CD4-positive, alpha-beta T cell (primary cell): ENCODE results near the gene ADAMTS3. TPM values are rescaled to one million over a fixed set of nuclear protein-coding genes. Genes with fewer than 3 reads are reported as not detected.

Experiments
- ATAC-seq: fragments of 200-7000 bp; cut with Tn5 transposase; one replicate; pipeline ENCODE4 v1.10.0; 2022; ENCODE audit warnings: mild to moderate bottlenecking; ENCODE audit not compliant: poor library complexity
- CTCF ChIA-PET: fragments of 350-600 bp; sonication (Branson Sonifier 250); formaldehyde crosslinking; loops from one replicate; lab custom pipeline; 2021; ENCODE audit warnings: antibody characterized with exemption, inconsistent platforms; lab: Charles Lee
- POLR2A ChIA-PET: fragments of 350-600 bp; sonication (Branson Sonifier 250); formaldehyde crosslinking; loops from one replicate; lab custom pipeline; 2021; ENCODE audit warnings: antibody characterized with exemption, inconsistent platforms; lab: Charles Lee
- DNase-seq, 14 experiments: peaks; one replicate each; pipeline ENCODE4 v3.0.0-alpha.2; 2013 to 2020; ENCODE audit warnings: mixed read lengths in 2 of 14
- H3K27ac ChIP-seq, 2 donors: one replicate each; pipeline versions ENCODE4 v1.5.1 to v1.7.0; 2013; ENCODE audit warnings: low read length in 2 of 2, low read depth in 1 of 2, mild to moderate bottlenecking in 1 of 2
- H3K27me3 ChIP-seq, 2 experiments: 1 replicate in 1 of 2; 2 replicates in 1 of 2; pipeline versions ENCODE4 v1.6.1 to v1.7.0; 2013; ENCODE audit warnings: low read length in 2 of 2, control low read depth in 1 of 2, mild to moderate bottlenecking in 1 of 2, moderate library complexity in 1 of 2; ENCODE audit not compliant: insufficient read depth in 2 of 2, control insufficient read depth in 1 of 2
- H3K36me3 ChIP-seq: one replicate; pipeline ENCODE4 v1.6.1; 2013; ENCODE audit warnings: low read length, control low read depth; ENCODE audit not compliant: insufficient read depth
- H3K4me1 ChIP-seq: one replicate; pipeline ENCODE4 v1.6.1; 2013; ENCODE audit warnings: low read length, control low read depth; ENCODE audit not compliant: insufficient read depth
- H3K4me3 ChIP-seq: one replicate; pipeline ENCODE4 v1.5.1; 2013; ENCODE audit warnings: mild to moderate bottlenecking, low read length, moderate library complexity
- H3K9me3 ChIP-seq, 2 experiments: 1 replicate in 1 of 2; 2 replicates in 1 of 2; pipeline versions ENCODE4 v1.6.1 to v1.7.0; 2013; ENCODE audit warnings: low read length in 2 of 2, mild to moderate bottlenecking in 2 of 2, control low read depth in 1 of 2, moderate library complexity in 1 of 2; ENCODE audit not compliant: control insufficient read depth in 1 of 2, insufficient read depth in 1 of 2
- H3K27ac Mint-ChIP-seq: one replicate; pipeline ENCODE4 v1.8.0; 2020; ENCODE audit warnings: mixed read lengths
- H3K27me3 Mint-ChIP-seq: one replicate; pipeline ENCODE4 v1.8.0; 2021; ENCODE audit warnings: mixed read lengths
- H3K36me3 Mint-ChIP-seq: one replicate; pipeline ENCODE4 v1.8.0; 2021; ENCODE audit warnings: low read depth, mixed read lengths
- H3K4me1 Mint-ChIP-seq: one replicate; pipeline ENCODE4 v1.8.0; 2021; ENCODE audit warnings: low read depth, mixed read lengths
- H3K4me3 Mint-ChIP-seq: one replicate; pipeline ENCODE4 v1.8.0; 2020; ENCODE audit warnings: mild to moderate bottlenecking, mixed read lengths
- H3K9me3 Mint-ChIP-seq: one replicate; pipeline ENCODE4 v1.8.0; 2020; ENCODE audit warnings: mixed read lengths
- CTCF ChIP-seq: fragments of 200-600 bp; IDR thresholded peaks from one replicate; pipeline ENCODE4 v1.8.0; 2022; ENCODE audit warnings: antibody characterized with exemption, mild to moderate bottlenecking
- intact Hi-C, 2 experiments: fragments of 100-400 bp; cut with DNase I in 1 of 2; cut with micrococcal nuclease in 1 of 2; formaldehyde crosslinking; loops; one replicate each; pipeline versions ENCODE4 v1.15.1 to v1.9.0; 2023 to 2025; cut with DNase I, micrococcal nuclease
- total RNA-seq, 174 experiments: library from RNA in 2 of 174; stranded (reverse) in 2 of 174; gene quantifications; one replicate each; pipeline ENCODE4 v1.2.3 and lab custom pipeline; 2021 to 2026

The ADAMTS3 gene
- total RNA-seq, 2 experiments from 2014 or later, result not detected

GRCh38 chr4:72587334-72587733 is 18.3 kb upstream of the ADAMTS3 start:
- Histone ChIP-seq H3K4me3 (no peak overlapping the region), H3K9me3 (no peaks in the 10 kb centered on the region), H3K4me1 (no peaks in the 10 kb centered on the region), H3K27me3 (no peaks in the 10 kb centered on the region), H3K36me3 (no peaks in the 10 kb centered on the region), H3K27ac (no peak overlapping the region)
- ATAC-seq (no peak), DNase-seq (no peak)
- Mint-ChIP-seq H3K9me3 (peaks cover 4% of the 10 kb centered on the region), H3K27me3 (no peaks in the 10 kb centered on the region), H3K27ac (no peak overlapping the region), H3K4me1 (no peaks in the 10 kb centered on the region), H3K36me3 (no peaks in the 10 kb centered on the region), H3K4me3 (no peak overlapping the region)
- intact Hi-C loops, result no loop called here
- ChIA-PET POLR2A (no interaction called here), CTCF (no interaction called here)
- TF ChIP-seq CTCF, result no peak

GRCh38 chr4:72582853-72583252 is 13.8 kb upstream of the ADAMTS3 start:
- Histone ChIP-seq H3K27ac (no peak overlapping the region), H3K9me3 (peaks cover 0 to 1% of the 10 kb centered on the region in 2 experiments), H3K36me3 (no peaks in the 10 kb centered on the region), H3K27me3 (no peaks in the 10 kb centered on the region), H3K4me3 (no peak overlapping the region), H3K4me1 (no peaks in the 10 kb centered on the region)
- no peak for TF ChIP-seq CTCF
- H3K36me3 Mint-ChIP-seq, result no peaks in the 10 kb centered on the region
- intact Hi-C loops, result no loop called here
- no peak overlapping the region for H3K27ac Mint-ChIP-seq
- no peaks in the 10 kb centered on the region for H3K9me3 Mint-ChIP-seq
- H3K27me3 Mint-ChIP-seq, result no peaks in the 10 kb centered on the region
- no peaks in the 10 kb centered on the region for H3K4me1 Mint-ChIP-seq
- H3K4me3 Mint-ChIP-seq, result no peak overlapping the region
- no peak for ATAC-seq
- ChIA-PET CTCF (no interaction called here), POLR2A (no interaction called here)
- no peak for DNase-seq

GRCh38 chr4:72577211-72577610 is 8.2 kb upstream of the ADAMTS3 start:
- Mint-ChIP-seq H3K36me3 (no peaks in the 10 kb centered on the region), H3K9me3 (no peaks in the 10 kb centered on the region), H3K27ac (no peak overlapping the region), H3K27me3 (no peaks in the 10 kb centered on the region), H3K4me3 (no peak overlapping the region), H3K4me1 (no peaks in the 10 kb centered on the region)
- TF ChIP-seq CTCF, result no peak
- ATAC-seq (no peak), DNase-seq (no peak)
- no peaks in the 10 kb centered on the region for H3K4me1 ChIP-seq
- H3K27ac ChIP-seq, result no peak overlapping the region
- intact Hi-C loops, result no loop called here
- no peaks in the 10 kb centered on the region for H3K36me3 ChIP-seq
- H3K27me3 ChIP-seq, result no peaks in the 10 kb centered on the region
- ChIA-PET POLR2A (no interaction called here), CTCF (no interaction called here)
- no peak overlapping the region for H3K4me3 ChIP-seq
- H3K9me3 ChIP-seq, result peaks cover 0 to 6% of the 10 kb centered on the region in 2 experiments
